ENCODE results near the gene RAB11FIP5.

DNA sequence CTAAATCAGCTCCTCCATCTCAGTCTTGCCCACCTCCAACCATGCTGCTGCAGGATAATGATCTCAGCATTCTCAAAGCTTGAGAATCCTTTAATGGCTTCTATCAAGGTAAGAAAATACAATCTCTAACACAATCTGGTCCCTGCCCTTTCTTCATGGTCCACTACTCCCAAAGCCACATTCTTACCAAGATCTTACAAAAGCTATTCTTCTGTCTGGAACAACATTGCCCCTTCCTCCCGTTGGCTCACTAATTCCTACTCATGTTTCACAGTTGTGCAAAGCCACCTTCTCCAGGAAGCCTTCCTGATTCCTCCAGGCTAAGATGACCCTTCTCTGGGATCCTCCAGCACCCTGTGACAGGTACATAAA lies 35.3 kb downstream of the RAB11FIP5 start:
- no peak for TF ChIP-seq GATA3 (IDR thresholded peaks at IDR 0.05; ENCODE audit: low read depth, low read length)
- no peak for TF ChIP-seq GATA2 (IDR thresholded peaks at IDR 0.05; ENCODE audit: low read depth, low read length)

Data from SH-SY5Y (cell line).